ENCODE measurements around the gene ARMH4.

DNA sequence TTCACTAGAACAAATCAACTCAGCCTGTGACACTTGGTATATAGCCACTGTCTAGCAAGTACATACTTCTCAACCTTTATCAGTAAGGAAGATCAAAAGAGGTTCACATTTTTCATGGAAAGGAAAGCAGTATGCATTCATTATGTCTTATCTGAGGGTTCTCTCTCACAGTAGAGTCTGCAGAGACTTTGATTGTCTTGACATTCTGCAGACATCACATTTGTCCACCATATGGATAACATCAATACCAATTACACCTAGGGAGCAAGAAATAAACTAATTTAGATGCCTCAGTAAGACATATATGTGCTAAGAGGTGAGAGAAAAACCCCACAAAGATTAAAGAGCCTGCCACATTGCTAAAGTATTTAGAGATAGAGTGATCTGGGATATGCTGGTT lies 175.3 kb downstream of the ARMH4 start:
- TF ChIP-seq POLR2AphosphoS5 (IDR thresholded peaks at IDR 0.05) (no peak), POLR2A (IDR thresholded peaks at IDR 0.05) (no peak)
- TF ChIP-seq, protein P1, sequence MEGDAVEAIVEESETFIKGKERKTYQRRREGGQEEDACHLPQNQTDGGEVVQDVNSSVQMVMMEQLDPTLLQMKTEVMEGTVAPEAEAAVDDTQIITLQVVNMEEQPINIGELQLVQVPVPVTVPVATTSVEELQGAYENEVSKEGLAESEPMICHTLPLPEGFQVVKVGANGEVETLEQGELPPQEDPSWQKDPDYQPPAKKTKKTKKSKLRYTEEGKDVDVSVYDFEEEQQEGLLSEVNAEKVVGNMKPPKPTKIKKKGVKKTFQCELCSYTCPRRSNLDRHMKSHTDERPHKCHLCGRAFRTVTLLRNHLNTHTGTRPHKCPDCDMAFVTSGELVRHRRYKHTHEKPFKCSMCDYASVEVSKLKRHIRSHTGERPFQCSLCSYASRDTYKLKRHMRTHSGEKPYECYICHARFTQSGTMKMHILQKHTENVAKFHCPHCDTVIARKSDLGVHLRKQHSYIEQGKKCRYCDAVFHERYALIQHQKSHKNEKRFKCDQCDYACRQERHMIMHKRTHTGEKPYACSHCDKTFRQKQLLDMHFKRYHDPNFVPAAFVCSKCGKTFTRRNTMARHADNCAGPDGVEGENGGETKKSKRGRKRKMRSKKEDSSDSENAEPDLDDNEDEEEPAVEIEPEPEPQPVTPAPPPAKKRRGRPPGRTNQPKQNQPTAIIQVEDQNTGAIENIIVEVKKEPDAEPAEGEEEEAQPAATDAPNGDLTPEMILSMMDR (IDR thresholded peaks at IDR 0.05 in 8 of 11, conservative IDR thresholded peaks at IDR 0.05 in 3 of 11) = no peak

Data from spleen (tissue), 7 donors.